ENCODE results near the gene CA11. TPM values are rescaled to one million over a fixed set of nuclear protein-coding genes. Genes with fewer than 3 reads are reported as not detected.

CA11 gene
- total and polyA plus RNA-seq, 8 donors, result 2.6 to 15.2 (median 5.6) TPM

- DNase-seq (peak in 1 of 6 donors; percentile 62), FAIRE-seq (no peak)
These were observed 45.1 kb downstream of the CA11 start for GRCh38 chr19:48600679-48601417.

GRCh38 chr19:48598996-48599700 lies 46.8 kb downstream of the CA11 start:
- Histone ChIP-seq H3K27me3 (no peaks in the 10 kb centered on the region), H3K4me1 (no peaks in the 10 kb centered on the region), H3K9me3 (no peaks in the 10 kb centered on the region), H3K36me3 (no peaks in the 10 kb centered on the region), H3K4me3 (no peak overlapping the region), H3K27ac (no peak overlapping the region)
- FAIRE-seq (no peak), DNase-seq (peak in 1 of 6 donors; percentile 55), ATAC-seq (no peak)
- intact Hi-C loops (cut with DNase I), result no loop called here
- 51 to 73% methylated on average over 28 to 30 of the region's 30 CpGs for WGBS, 2 donors
- TF ChIP-seq CTCF (IDR thresholded peaks at IDR 0.05), result no peak

More at GRCh38 chr19:48600679-48601417, 45.1 kb downstream of the CA11 start:
- H3K4me3 ChIP-seq, result no peak overlapping the region
- no peaks in the 10 kb centered on the region for H3K27me3 ChIP-seq
- intact Hi-C loops (cut with DNase I), result no loop called here
- H3K4me1 ChIP-seq, result no peaks in the 10 kb centered on the region
- no peak for ATAC-seq
- no peak overlapping the region for H3K27ac ChIP-seq
- H3K9me3 ChIP-seq, result no peaks in the 10 kb centered on the region
- H3K36me3 ChIP-seq, result no peaks in the 10 kb centered on the region
- WGBS, 2 donors, result 78 to 89% methylated on average over 19 to 21 of the region's 21 CpGs
- no peak for TF ChIP-seq CTCF (IDR thresholded peaks at IDR 0.05)

- no peaks in the 10 kb centered on the region for H3K27me3 ChIP-seq
- DNase-seq, result peak in 1 of 6 donors; percentile 50
- H3K36me3 ChIP-seq, result no peaks in the 10 kb centered on the region
- no peaks in the 10 kb centered on the region for H3K4me1 ChIP-seq
- no peak overlapping the region for H3K27ac ChIP-seq
- intact Hi-C loops (cut with DNase I), result no loop called here
- H3K9me3 ChIP-seq, result no peaks in the 10 kb centered on the region
- no peak overlapping the region for H3K4me3 ChIP-seq
- 71 to 82% methylated on average over 39 of the region's 39 CpGs for WGBS, 2 donors
- ATAC-seq, result no peak
- TF ChIP-seq CTCF (IDR thresholded peaks at IDR 0.05), result no peak
- FAIRE-seq, result no peak
These were observed 49.1 kb downstream of the CA11 start for GRCh38 chr19:48596679-48597465.

GRCh38 chr19:48596237-48596636 lies 49.8 kb downstream of the CA11 start:
- WGBS, 2 donors, result 59 to 83% methylated on average over 4 of the region's 4 CpGs
- DNase-seq (no peak), ATAC-seq (no peak), FAIRE-seq (no peak)
- H3K27me3 ChIP-seq, result no peaks in the 10 kb centered on the region
- H3K9me3 ChIP-seq, result no peaks in the 10 kb centered on the region
- H3K36me3 ChIP-seq, result no peaks in the 10 kb centered on the region
- no peak overlapping the region for H3K4me3 ChIP-seq
- no peak for TF ChIP-seq CTCF (IDR thresholded peaks at IDR 0.05)
- no peak overlapping the region for H3K27ac ChIP-seq
- H3K4me1 ChIP-seq, result no peaks in the 10 kb centered on the region
- intact Hi-C loops (cut with DNase I), result no loop called here

Data from pancreas (tissue), 10 donors.